Gastrocnemius medialis (tissue), 4 donors: ENCODE data around the gene ACACA. TPM values are rescaled to one million over a fixed set of nuclear protein-coding genes. Genes with fewer than 3 reads are reported as not detected.
A peak's percentile ranks its signal among the peaks of the same experiment; 100 is the strongest.
"Not testable (repeated sequence)": the region's sequence is repeated elsewhere in the genome, so short reads cannot be mapped to it uniquely, and the experiment has no call there.

ENCODE experiments used
- ATAC-seq, 2 donors: fragments of 150-250 bp; one replicate each; pipeline ENCODE4 v1.9.1; 2016
- DNase-seq, 2 donors: peaks; one replicate each; pipeline ENCODE4 v3.0.0-alpha.2; 2019
- H3K27ac ChIP-seq, 4 donors: fragments of 200-600 bp; sonication (generic); 1 replicate in 1 of 4; 2 replicates in 3 of 4; pipeline ENCODE4 v1.5.1; 2016 to 2018; ENCODE audit warnings: mild to moderate bottlenecking in 2 of 4, moderate library complexity in 1 of 4
- H3K27me3 ChIP-seq, 3 donors: fragments of 200-600 bp; sonication (generic) in 2 of 3; 1 replicate in 1 of 3; 2 replicates in 2 of 3; pipeline versions ENCODE4 v1.5.1 to v1.6.0; 2016 to 2019; ENCODE audit warnings: mild to moderate bottlenecking in 1 of 3, moderate library complexity in 1 of 3
- H3K36me3 ChIP-seq, 2 donors: fragments of 200-600 bp; sonication (generic) in 1 of 2; one replicate each; pipeline ENCODE4 v1.5.1; 2017 to 2018
- H3K4me1 ChIP-seq, 2 donors: fragments of 200-600 bp; sonication (generic) in 1 of 2; one replicate each; pipeline ENCODE4 v1.5.1; 2016 to 2017; ENCODE audit warnings: mild to moderate bottlenecking in 2 of 2
- H3K4me3 ChIP-seq, 4 donors: fragments of 200-600 bp; sonication (generic) in 3 of 4; 1 replicate in 1 of 4; 2 replicates in 3 of 4; pipeline ENCODE4 v1.5.1; 2016 to 2019; ENCODE audit warnings: mild to moderate bottlenecking in 2 of 4
- H3K9me3 ChIP-seq, 3 donors: fragments of 200-600 bp; sonication (generic) in 2 of 3; 1 replicate in 1 of 3; 2 replicates in 2 of 3; pipeline ENCODE4 v1.5.1; 2016 to 2019
- POLR2A ChIP-seq, 2 donors: fragments of 450-650 bp; IDR thresholded peaks; one replicate each; pipeline ENCODE4 v1.6.1; 2017; ENCODE audit warnings: antibody characterized with exemption in 2 of 2, mild to moderate bottlenecking in 2 of 2, moderate library complexity in 2 of 2
- in situ Hi-C, 4 donors: fragments of 200-750 bp; cut with MboI; loops; one replicate each; pipeline versions ENCODE4 v1.15.0 to v1.8.0; 2017; ENCODE audit warnings: low sequenced_read_pairs in 4 of 4
- intact Hi-C: fragments of 100-400 bp; cut with DNase I; formaldehyde crosslinking; loops from one replicate; pipeline ENCODE4 v1.15.1; 2023; ENCODE audit warnings: low total_unique reads
- total RNA-seq, 4 donors: library from RNA; depleted of rRNA; stranded (reverse); fragments of >200 nt; gene quantifications; one replicate each; pipeline versions ENCODE4 v1.1.0 to v1.2.3, GENCODE V29; 2016
- TF ChIP-seq, protein P1 (sequence below), 5 experiments: fragments of 450-650 bp in 3 of 5; fragments of 200-600 bp in 2 of 5; sonication (generic) in 2 of 5; IDR thresholded peaks in 4 of 5; conservative IDR thresholded peaks in 1 of 5; 1 replicate in 4 of 5; 2 replicates in 1 of 5; pipeline ENCODE4 v1.5.1; 2016 to 2019; ENCODE audit warnings: antibody characterized with exemption in 5 of 5, mild to moderate bottlenecking in 3 of 5, moderate library complexity in 3 of 5

Gene ACACA
- total RNA-seq, 4 donors from 2014 or later: 13.4 to 28.9 (median 18.9) TPM

- DNase-seq (peak; percentile 89 to 96), ATAC-seq (peak; percentile 87)
- peak; percentile 87 to 93 for TF ChIP-seq POLR2A (IDR thresholded peaks at IDR 0.05)
- TF ChIP-seq, protein P1, sequence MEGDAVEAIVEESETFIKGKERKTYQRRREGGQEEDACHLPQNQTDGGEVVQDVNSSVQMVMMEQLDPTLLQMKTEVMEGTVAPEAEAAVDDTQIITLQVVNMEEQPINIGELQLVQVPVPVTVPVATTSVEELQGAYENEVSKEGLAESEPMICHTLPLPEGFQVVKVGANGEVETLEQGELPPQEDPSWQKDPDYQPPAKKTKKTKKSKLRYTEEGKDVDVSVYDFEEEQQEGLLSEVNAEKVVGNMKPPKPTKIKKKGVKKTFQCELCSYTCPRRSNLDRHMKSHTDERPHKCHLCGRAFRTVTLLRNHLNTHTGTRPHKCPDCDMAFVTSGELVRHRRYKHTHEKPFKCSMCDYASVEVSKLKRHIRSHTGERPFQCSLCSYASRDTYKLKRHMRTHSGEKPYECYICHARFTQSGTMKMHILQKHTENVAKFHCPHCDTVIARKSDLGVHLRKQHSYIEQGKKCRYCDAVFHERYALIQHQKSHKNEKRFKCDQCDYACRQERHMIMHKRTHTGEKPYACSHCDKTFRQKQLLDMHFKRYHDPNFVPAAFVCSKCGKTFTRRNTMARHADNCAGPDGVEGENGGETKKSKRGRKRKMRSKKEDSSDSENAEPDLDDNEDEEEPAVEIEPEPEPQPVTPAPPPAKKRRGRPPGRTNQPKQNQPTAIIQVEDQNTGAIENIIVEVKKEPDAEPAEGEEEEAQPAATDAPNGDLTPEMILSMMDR (IDR thresholded peaks at IDR 0.05 in 4 of 5, conservative IDR thresholded peaks at IDR 0.05 in 1 of 5): peak in 4 of 5 experiments; percentile 31 to 65 (median 59)
- intact Hi-C loops (loop anchor here (1.0 kb wide), 4 partner anchors 32 to 411 kb away; partner anchors contain the start of genes AATF, ACACA and TADA2A), in situ Hi-C loops (no loop called here)
- Histone ChIP-seq H3K27ac (peak overlapping the region; percentile 93 to 98 (median 96)), H3K36me3 (no peaks in the 10 kb centered on the region), H3K4me1 (peaks cover 19 to 22% of the 10 kb centered on the region in 2 donors), H3K27me3 (no peaks in the 10 kb centered on the region), H3K4me3 (peak overlapping the region; percentile 86 to 96 (median 94)), H3K9me3 (no peaks in the 10 kb centered on the region)
Observed at GRCh38 chr17:37358830-37359681, 47.6 kb downstream of the ACACA start.

DNA sequence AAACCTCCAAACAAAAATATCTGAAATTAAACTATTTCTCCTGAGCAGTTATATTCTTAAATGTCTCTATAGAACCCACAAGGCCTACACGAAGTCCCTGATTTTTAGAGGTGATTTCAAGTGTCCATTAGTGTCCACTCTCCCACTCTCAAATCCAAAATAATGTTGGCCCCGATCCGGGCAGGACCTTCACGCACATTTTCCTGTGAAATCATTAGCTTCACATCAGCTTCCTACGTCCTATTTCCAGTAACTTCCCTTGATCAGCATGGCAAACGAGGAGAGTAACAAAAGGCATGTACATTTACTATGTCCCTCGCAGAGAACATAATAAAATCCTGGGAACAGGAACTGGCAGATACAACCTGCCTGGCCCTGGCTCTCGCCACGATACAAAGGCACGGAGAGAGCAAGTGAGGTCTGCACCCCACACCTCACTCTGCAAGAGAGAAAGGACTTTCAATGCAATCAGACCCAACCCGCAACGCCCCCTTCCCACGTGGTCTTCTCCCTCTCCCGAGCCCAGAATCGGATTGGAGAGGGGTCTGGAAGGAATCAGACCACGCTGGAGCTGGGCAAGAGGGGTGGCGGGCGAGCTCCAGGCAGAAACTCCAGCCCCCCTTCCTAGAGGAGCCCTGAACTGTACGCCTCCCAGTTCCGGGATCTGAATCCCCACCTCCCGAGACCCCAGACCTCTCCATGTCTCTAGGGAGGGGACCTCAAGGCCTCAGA is 48.4 kb downstream of the ACACA start:
- in situ Hi-C loops: no loop called here
- intact Hi-C loops: no loop called here

GRCh38 chr17:37356796-37357569 is 49.7 kb downstream of the ACACA start:
- Histone ChIP-seq H3K27ac (peak overlapping the region; percentile 93 to 98 (median 96)), H3K4me1 (peaks cover 19 to 22% of the 10 kb centered on the region in 2 donors)
- DNase-seq, H3K9me3 ChIP-seq, H3K36me3 ChIP-seq, ATAC-seq, intact Hi-C loops, H3K4me3 ChIP-seq, H3K27me3 ChIP-seq, in situ Hi-C loops: not testable (repeated sequence)

More for the DNA sequence above, 48.4 kb downstream of the ACACA start:
- Histone ChIP-seq H3K4me3 (peak overlapping the region; percentile 86 to 96 (median 94)), H3K9me3 (no peaks in the 10 kb centered on the region), H3K4me1 (peaks cover 19 to 22% of the 10 kb centered on the region in 2 donors), H3K36me3 (no peaks in the 10 kb centered on the region), H3K27ac (peak overlapping the region; percentile 93 to 98 (median 96)), H3K27me3 (no peaks in the 10 kb centered on the region)
- TF ChIP-seq, protein P1 (IDR thresholded peaks at IDR 0.05 in 4 of 5, conservative IDR thresholded peaks at IDR 0.05 in 1 of 5): no peak
- no peak for TF ChIP-seq POLR2A (IDR thresholded peaks at IDR 0.05)
- ATAC-seq: peak; percentile 22 to 42
- DNase-seq: peak; percentile 30 to 51

DNA sequence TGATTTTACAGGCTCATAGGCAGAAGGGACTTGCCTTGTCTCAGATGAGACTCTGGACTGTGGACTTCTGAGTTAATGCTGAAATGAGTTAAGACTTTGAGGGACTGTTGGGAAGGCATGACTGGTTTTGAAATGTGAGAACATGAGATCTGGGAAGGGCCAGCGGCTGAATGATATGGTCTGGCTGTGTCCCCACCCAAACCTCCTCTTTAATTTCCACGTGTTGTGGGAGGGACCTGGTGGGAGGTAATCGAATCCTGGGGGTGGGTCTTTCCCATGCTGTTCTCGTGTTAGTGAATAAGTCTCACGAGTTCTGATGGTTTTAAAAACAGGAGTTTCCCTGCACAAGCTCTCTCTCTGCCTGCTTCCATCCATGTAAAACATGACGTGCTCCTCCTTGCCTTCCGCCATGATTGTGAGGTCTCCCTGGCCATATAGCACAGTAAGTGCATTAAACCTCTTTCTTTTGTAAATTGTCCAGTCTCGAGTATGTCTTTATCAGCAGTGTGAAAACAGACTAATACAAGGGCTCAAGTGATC is 59.7 kb downstream of the ACACA start:
- H3K27ac ChIP-seq, in situ Hi-C loops, H3K4me3 ChIP-seq, DNase-seq, ATAC-seq, intact Hi-C loops, H3K27me3 ChIP-seq, H3K9me3 ChIP-seq, H3K36me3 ChIP-seq, H3K4me1 ChIP-seq: not testable (repeated sequence)

DNA sequence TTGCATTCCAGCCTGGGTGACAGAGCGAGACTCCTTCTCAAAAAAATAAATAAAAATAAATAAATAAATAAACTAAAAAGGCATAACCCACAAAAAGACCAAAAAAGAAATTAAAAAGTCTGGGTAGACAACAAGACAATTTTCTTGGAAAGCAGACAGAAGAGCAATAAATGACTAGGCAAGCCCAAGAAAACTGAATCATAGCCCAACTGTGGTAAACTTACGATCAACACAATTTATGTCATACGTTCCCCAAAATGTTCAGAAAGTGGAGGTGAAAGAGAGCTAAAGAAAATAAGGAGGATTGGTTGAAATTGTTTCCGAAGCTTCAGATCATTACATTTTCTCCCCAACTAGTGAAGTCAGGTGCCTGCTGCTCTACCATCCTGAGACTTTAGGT is 62.1 kb downstream of the ACACA start:
- in situ Hi-C loops (no loop called here), intact Hi-C loops (no loop called here)
- no peak overlapping the region for H3K4me3 ChIP-seq
- DNase-seq (no peak), ATAC-seq (no peak)
- no peaks in the 10 kb centered on the region for H3K36me3 ChIP-seq
- TF ChIP-seq, protein P1 (IDR thresholded peaks at IDR 0.05 in 4 of 5, conservative IDR thresholded peaks at IDR 0.05 in 1 of 5): no peak
- no peak for TF ChIP-seq POLR2A (IDR thresholded peaks at IDR 0.05)
- no peaks in the 10 kb centered on the region for H3K4me1 ChIP-seq
- no peaks in the 10 kb centered on the region for H3K9me3 ChIP-seq
- no peak overlapping the region for H3K27ac ChIP-seq
- no peaks in the 10 kb centered on the region for H3K27me3 ChIP-seq
